Activated CD4-positive, CD25-positive, alpha-beta regulatory T cell treated with anti-CD3 and anti-CD28 coated beads, Interleukin-2, amount 50 U/mL, for 24 hours (primary cell): ENCODE measurements around the gene VASH2.
"Not testable (repeated sequence)": the region's sequence is repeated elsewhere in the genome, so short reads cannot be mapped to it uniquely, and the experiment has no call there.

Experiments
- ATAC-seq, 2 donors: fragments of 150-1000 bp; cut with Tn5 transposase; one replicate each; pipeline ENCODE4 v1.10.0; 2021; ENCODE audit warnings: mild to moderate bottlenecking in 1 of 2, moderate library complexity in 1 of 2

The VASH2 gene

GRCh38 chr1:212982430-212983152, 32.2 kb downstream of the VASH2 start:
- no peak for ATAC-seq

- ATAC-seq, result no peak
These were observed 33.1 kb downstream of the VASH2 start for GRCh38 chr1:212983482-212983881.

- ATAC-seq, result no peak
These were observed 34.4 kb downstream of the VASH2 start for GRCh38 chr1:212984522-212985291.

- ATAC-seq, result no peak
These were observed 36.2 kb downstream of the VASH2 start for GRCh38 chr1:212986551-212986950.

- ATAC-seq, result no peak
These were observed 37.5 kb downstream of the VASH2 start for GRCh38 chr1:212987702-212988322.

GRCh38 chr1:212990276-212990675, 39.9 kb downstream of the VASH2 start:
- peak; percentile 63 to 79 for ATAC-seq

GRCh38 chr1:212993960-212994359, 43.6 kb downstream of the VASH2 start:
- ATAC-seq, result not testable (repeated sequence)

GRCh38 chr1:212994926-212995325, 44.6 kb downstream of the VASH2 start:
- ATAC-seq, result no peak

GRCh38 chr1:213003256-213003655, 52.9 kb downstream of the VASH2 start:
- ATAC-seq, result peak; percentile 84 to 93

- no peak for ATAC-seq
These were observed 58.2 kb downstream of the VASH2 start for GRCh38 chr1:213008564-213008963.

- ATAC-seq, result no peak
These were observed 64.3 kb downstream of the VASH2 start for GRCh38 chr1:213014642-213015041.

- peak; percentile 98 for ATAC-seq
These were observed 65.0 kb downstream of the VASH2 start, which contains the start of gene ANGEL2 for GRCh38 chr1:213015099-213016050. Gene ANGEL2 (minus strand): TSS chr1:213015867. CDS start chr1:213015671, 196 bp downstream.

GRCh38 chr1:213017447-213018273, 67.3 kb downstream of the VASH2 start:
- ATAC-seq, result no peak

GRCh38 chr1:213019450-213019849, 69.1 kb downstream of the VASH2 start:
- no peak for ATAC-seq

- no peak for ATAC-seq
These were observed 69.7 kb downstream of the VASH2 start for GRCh38 chr1:213020016-213020415.

- ATAC-seq, result not testable (repeated sequence)
These were observed 76.7 kb downstream of the VASH2 start for GRCh38 chr1:213027024-213027423.

- ATAC-seq, result no peak
These were observed 82.3 kb downstream of the VASH2 start for GRCh38 chr1:213032651-213033050.

- no peak for ATAC-seq
These were observed 84.4 kb downstream of the VASH2 start for GRCh38 chr1:213034713-213035112.

- no peak for ATAC-seq
These were observed 85.2 kb downstream of the VASH2 start for GRCh38 chr1:213035573-213035972.
